ENCODE results near the gene KLHL41.
A peak's percentile ranks its signal among the peaks of the same experiment; 100 is the strongest.

KLHL41 gene

DNA sequence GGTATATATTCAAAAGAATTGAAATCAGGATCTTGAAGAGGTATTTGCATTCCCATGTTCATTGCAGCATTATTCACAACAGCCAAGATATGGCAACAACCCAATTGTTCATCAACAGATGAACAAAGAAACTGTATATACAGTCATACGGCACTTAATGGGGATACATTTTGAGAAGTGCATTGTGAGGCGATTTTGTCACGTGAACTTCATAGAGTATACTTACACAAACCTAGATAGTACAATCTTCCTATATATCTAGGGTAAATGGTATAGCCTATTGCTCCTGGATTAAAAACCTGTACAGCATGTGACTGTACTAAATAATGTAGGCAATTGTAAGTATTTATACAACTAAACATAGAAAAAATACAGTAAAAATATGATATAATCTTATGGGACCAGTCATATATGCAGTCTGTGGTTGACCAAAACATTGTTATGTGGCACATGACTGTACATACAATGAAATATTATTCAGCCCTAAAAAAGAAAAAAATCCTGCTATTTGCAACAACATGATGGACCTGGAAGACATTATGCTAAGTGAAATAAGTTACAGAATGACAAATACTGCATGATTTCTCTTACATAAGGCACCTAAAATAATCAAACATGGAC lies 39.4 kb upstream of the KLHL41 start:
- TF ChIP-seq, protein P1, sequence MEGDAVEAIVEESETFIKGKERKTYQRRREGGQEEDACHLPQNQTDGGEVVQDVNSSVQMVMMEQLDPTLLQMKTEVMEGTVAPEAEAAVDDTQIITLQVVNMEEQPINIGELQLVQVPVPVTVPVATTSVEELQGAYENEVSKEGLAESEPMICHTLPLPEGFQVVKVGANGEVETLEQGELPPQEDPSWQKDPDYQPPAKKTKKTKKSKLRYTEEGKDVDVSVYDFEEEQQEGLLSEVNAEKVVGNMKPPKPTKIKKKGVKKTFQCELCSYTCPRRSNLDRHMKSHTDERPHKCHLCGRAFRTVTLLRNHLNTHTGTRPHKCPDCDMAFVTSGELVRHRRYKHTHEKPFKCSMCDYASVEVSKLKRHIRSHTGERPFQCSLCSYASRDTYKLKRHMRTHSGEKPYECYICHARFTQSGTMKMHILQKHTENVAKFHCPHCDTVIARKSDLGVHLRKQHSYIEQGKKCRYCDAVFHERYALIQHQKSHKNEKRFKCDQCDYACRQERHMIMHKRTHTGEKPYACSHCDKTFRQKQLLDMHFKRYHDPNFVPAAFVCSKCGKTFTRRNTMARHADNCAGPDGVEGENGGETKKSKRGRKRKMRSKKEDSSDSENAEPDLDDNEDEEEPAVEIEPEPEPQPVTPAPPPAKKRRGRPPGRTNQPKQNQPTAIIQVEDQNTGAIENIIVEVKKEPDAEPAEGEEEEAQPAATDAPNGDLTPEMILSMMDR (IDR thresholded peaks at IDR 0.05; ENCODE audit: low read depth, low read length, missing control alignments), result no peak
- no peak for DNase-seq (ENCODE audit: extremely low read depth, low read depth)
- H3K4me3 ChIP-seq (replicated peaks; ENCODE audit: low read depth, low read length), result no peak overlapping the region

GRCh38 chr2:169472249-169472648 lies 37.3 kb upstream of the KLHL41 start:
- DNase-seq (ENCODE audit: extremely low read depth, low read depth), result no peak
- H3K4me3 ChIP-seq (replicated peaks; ENCODE audit: low read depth, low read length), result no peak overlapping the region
- TF ChIP-seq, protein P1 (IDR thresholded peaks at IDR 0.05; ENCODE audit: low read depth, low read length, missing control alignments), result no peak

DNA sequence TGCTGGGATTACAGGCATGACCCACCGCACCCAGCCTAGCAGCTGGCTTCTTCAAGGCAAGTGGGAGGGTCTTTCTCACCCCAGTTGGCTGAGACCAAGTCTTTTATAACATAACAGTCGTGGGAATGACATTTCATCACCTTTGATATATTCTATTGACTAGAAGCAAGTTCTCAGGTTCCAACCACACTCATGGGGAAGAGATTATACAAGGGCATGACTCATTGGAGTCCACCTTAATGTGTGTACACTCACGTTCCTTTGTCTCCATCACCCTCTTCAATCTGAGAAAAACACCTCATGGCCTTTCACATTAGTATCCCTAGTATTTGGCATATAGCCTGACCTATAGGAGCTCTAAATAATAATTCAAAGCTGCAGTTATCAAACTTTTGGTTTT lies 33.0 kb upstream of the KLHL41 start:
- TF ChIP-seq, protein P1 (IDR thresholded peaks at IDR 0.05; ENCODE audit: low read depth, low read length, missing control alignments), result no peak
- H3K4me3 ChIP-seq (replicated peaks; ENCODE audit: low read depth, low read length), result no peak overlapping the region
- no peak for DNase-seq (ENCODE audit: extremely low read depth, low read depth)

- DNase-seq (ENCODE audit: extremely low read depth, low read depth), result no peak
- TF ChIP-seq, protein P1 (IDR thresholded peaks at IDR 0.05; ENCODE audit: low read depth, low read length, missing control alignments), result no peak
- no peak overlapping the region for H3K4me3 ChIP-seq (replicated peaks; ENCODE audit: low read depth, low read length)
These were observed 31.2 kb upstream of the KLHL41 start for GRCh38 chr2:169478339-169478738.

GRCh38 chr2:169478745-169479256 lies 30.7 kb upstream of the KLHL41 start:
- TF ChIP-seq, protein P1 (IDR thresholded peaks at IDR 0.05; ENCODE audit: low read depth, low read length, missing control alignments), result no peak
- H3K4me3 ChIP-seq (replicated peaks; ENCODE audit: low read depth, low read length), result peak overlapping the region; percentile 76
- no peak for DNase-seq (ENCODE audit: extremely low read depth, low read depth)

- DNase-seq (ENCODE audit: extremely low read depth, low read depth), result peak; percentile 43
- TF ChIP-seq, protein P1 (IDR thresholded peaks at IDR 0.05; ENCODE audit: low read depth, low read length, missing control alignments), result peak; percentile 64
- peak within 1 kb of the TSS; percentile 76 for H3K4me3 ChIP-seq (replicated peaks; ENCODE audit: low read depth, low read length)
These were observed 30.0 kb upstream of the KLHL41 start, which contains the start of gene BBS5 for GRCh38 chr2:169479257-169480078. Gene BBS5 (plus strand): TSS chr2:169479494. CDS start chr2:169479554, 60 bp downstream.

Data from HFF-Myc (cell line).